Dermis microvascular lymphatic vessel endothelial cell (primary cell): ENCODE data around the gene NEMP1. TPM values are rescaled to one million over a fixed set of nuclear protein-coding genes. Genes with fewer than 3 reads are reported as not detected.

Experiments used
- total RNA-seq: library from RNA; depleted of rRNA; stranded (reverse); fragments of >200 nt; gene quantifications from 2 replicates; pipeline ENCODE4 v1.2.1, GENCODE V29; 2014

The NEMP1 gene
- total RNA-seq, 1 donor from 2014 or later: 5.5 TPM

Other genes with a start within 250 kb of the NEMP1 start
- not detected in 2 replicates for gene SDR9C7, start 144.4 kb downstream of the NEMP1 start, total RNA-seq
- under 0.01 and 0.13 TPM in 2 replicates for gene RDH16, start 121.2 kb downstream of the NEMP1 start, total RNA-seq
- gene ZBTB39, start 72.2 kb downstream of the NEMP1 start, total RNA-seq: 5.6 and 9.9 TPM in 2 replicates
- gene TAC3, start 62.3 kb downstream of the NEMP1 start, total RNA-seq: not detected in 2 replicates
- gene MYO1A, start 28.7 kb downstream of the NEMP1 start, total RNA-seq: under 0.01 and 0.13 TPM in 2 replicates
- gene NAB2, start 10.3 kb upstream of the NEMP1 start, total RNA-seq: 5.4 and 13.9 TPM in 2 replicates
- 8.5 and 11.0 TPM in 2 replicates for gene STAT6, start 32.6 kb upstream of the NEMP1 start, total RNA-seq
- gene LRP1, start 49.7 kb upstream of the NEMP1 start, total RNA-seq: 0.26 and 0.76 TPM in 2 replicates
- gene LRP1-AS, start 68.8 kb upstream of the NEMP1 start, total RNA-seq: not detected in 2 replicates
- gene NXPH4, start 138.0 kb upstream of the NEMP1 start, total RNA-seq: under 0.01 TPM in 1 of 2 replicates, not detected in the other
- gene SHMT2, start 150.9 kb upstream of the NEMP1 start, total RNA-seq: 153 and 155 TPM in 2 replicates
- gene STAC3, start 172.4 kb upstream of the NEMP1 start, total RNA-seq: 0.13 TPM in 2 replicates